ENCODE data around the gene TAF11L14.

TAF11L14 gene

GRCh38 chr5:17665836-17666235 is 31.6 kb downstream of the TAF11L14 start:
- TF ChIP-seq GATA2 (IDR thresholded peaks at IDR 0.05; ENCODE audit: low read depth, low read length) (no peak), GATA3 (IDR thresholded peaks at IDR 0.05; ENCODE audit: low read depth, low read length) (no peak)

DNA sequence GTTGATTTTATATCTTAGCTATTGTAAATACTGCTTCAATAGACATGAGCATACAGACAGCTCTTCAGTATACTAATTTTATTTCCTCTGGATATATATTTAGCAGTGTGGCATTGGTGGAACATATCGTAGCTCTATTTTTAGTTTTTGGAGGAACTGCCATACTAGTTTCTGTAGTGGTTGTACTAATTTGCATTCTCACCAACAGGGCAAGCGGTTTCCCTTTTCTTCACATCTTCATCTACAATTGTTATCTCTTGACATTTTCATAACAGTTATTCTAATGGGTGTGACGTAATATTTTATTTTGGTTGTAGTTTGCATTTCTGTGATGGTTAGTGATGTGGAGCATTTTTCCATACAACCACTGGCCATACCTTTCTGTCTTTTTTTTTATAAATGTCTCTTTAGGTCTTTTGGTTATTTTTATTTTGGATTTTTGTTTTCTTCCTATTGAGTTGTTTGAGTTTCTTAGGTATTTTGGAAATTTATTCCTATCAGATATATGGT is 32.5 kb downstream of the TAF11L14 start:
- TF ChIP-seq GATA3 (IDR thresholded peaks at IDR 0.05; ENCODE audit: low read depth, low read length) (no peak), GATA2 (IDR thresholded peaks at IDR 0.05; ENCODE audit: low read depth, low read length) (no peak)

DNA sequence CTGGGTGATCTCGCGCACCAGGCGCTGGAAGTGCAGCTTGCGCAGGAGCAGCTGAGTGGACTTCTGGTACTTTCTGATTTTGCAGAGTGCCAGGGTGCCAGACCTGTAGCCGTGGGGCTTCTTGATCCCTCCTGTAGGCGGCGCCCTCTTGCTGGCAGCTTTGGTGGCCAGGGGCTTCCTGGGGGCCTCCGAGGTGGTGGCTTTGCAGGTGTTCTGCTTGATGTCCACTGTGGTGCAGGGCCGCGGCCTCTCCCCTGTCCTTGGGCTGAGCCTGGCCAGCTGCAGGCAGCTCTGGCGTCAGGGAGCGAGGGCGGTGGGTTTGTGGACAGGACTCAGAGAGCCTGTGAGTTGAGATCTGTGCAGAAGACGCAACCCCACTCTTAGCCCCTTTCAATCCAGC is 36.1 kb downstream of the TAF11L14 start:
- TF ChIP-seq GATA2 (IDR thresholded peaks at IDR 0.05; ENCODE audit: low read depth, low read length) (no peak), GATA3 (IDR thresholded peaks at IDR 0.05; ENCODE audit: low read depth, low read length) (no peak)

GRCh38 chr5:17678751-17679324 is 44.6 kb downstream of the TAF11L14 start:
- TF ChIP-seq GATA2 (IDR thresholded peaks at IDR 0.05; ENCODE audit: low read depth, low read length) = no peak
- no peak for TF ChIP-seq GATA3 (IDR thresholded peaks at IDR 0.05; ENCODE audit: low read depth, low read length)

DNA sequence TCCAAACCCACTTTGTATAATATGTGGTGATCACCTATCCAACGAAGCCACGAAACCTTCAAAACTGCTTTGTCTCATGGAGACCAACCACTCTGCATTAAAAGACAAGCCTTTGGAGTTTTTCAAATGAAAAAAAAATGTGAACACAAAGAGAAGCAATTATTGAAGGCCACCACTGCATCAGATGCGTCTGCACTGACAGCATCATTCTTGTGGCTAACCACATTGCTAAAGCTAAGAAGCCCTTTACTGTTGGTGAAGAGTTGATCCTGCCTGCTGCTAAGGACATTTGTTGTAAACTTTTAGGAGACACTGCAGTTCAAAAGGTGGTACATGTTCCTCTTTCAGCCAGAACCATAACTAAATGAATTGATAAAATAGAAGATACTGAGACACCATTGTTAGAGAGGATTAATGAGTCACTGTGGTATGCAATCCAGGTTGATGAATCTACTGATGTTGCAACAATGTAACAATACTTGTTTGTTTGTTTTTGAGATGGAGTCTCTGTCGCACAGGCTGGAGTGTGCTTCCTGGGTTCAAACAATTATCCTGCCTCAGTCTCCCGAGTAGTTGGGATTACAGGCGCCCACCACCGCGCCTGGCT is 45.4 kb downstream of the TAF11L14 start:
- TF ChIP-seq GATA3 (IDR thresholded peaks at IDR 0.05; ENCODE audit: low read depth, low read length) (no peak), GATA2 (IDR thresholded peaks at IDR 0.05; ENCODE audit: low read depth, low read length) (no peak)

- TF ChIP-seq GATA2 (IDR thresholded peaks at IDR 0.05; ENCODE audit: low read depth, low read length) = no peak
- no peak for TF ChIP-seq GATA3 (IDR thresholded peaks at IDR 0.05; ENCODE audit: low read depth, low read length)
Observed at GRCh38 chr5:17680737-17681136, 46.5 kb downstream of the TAF11L14 start.

Data from SH-SY5Y (cell line).